ENCODE data around the gene KCNMB4. TPM values are rescaled to one million over a fixed set of nuclear protein-coding genes. Genes with fewer than 3 reads are reported as not detected.
A peak's percentile ranks its signal among the peaks of the same experiment; 100 is the strongest.

The KCNMB4 gene
- total and polyA plus RNA-seq, 3 experiments from 2014 or later, result 0.31 to 0.70 (median 0.46) TPM

GRCh38 chr12:70449753-70450341 lies 83.8 kb downstream of the KCNMB4 start:
- Mint-ChIP-seq H3K4me3 (no peak overlapping the region), H3K36me3 (no peaks in the 10 kb centered on the region), H3K4me1 (no peaks in the 10 kb centered on the region), H3K9me3 (peaks cover 3 to 27% (median 16%) of the 10 kb centered on the region in 5 donors), H3K27me3 (peaks cover 3 to 5% of the 10 kb centered on the region in 2 donors), H3K27ac (no peak overlapping the region)
- POLR2A ChIA-PET, result no interaction called here
- Histone ChIP-seq H3K27me3 (ENCODE audit: insufficient read depth, low read length, poor library complexity, severe bottlenecking) (no peaks in the 10 kb centered on the region), H3K4me3 (ENCODE audit: low read length) (no peak overlapping the region), H3K4me1 (ENCODE audit: insufficient read depth, low read length) (no peaks in the 10 kb centered on the region), H3K9me3 (ENCODE audit: low read length) (peaks cover 5% of the 10 kb centered on the region), H3K27ac (ENCODE audit: low read depth, low read length) (no peak overlapping the region), H3K36me3 (ENCODE audit: insufficient read depth, low read length) (no peaks in the 10 kb centered on the region)
- CTCF ChIA-PET, result no interaction called here
- no peak for DNase-seq

DNA sequence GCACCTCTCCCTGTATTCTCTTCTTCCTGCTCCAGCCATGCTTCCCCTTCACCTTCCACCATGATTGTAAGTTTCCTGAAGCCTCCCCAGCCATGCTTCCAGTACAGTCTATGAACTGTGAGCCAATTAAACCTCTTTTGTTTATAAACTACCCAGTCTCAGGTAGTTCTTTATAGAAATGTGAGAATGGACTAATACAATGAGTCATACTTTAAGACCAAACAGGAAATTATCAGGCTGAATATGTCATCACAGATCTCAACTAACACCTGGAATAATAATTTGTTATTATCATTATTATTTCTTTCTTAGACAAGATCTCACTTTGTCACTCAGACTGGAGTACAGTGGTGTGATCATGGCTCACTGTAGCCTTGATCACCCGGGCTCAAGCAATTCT lies 85.4 kb downstream of the KCNMB4 start:
- no peak overlapping the region for H3K27ac Mint-ChIP-seq
- H3K27me3 Mint-ChIP-seq, result peaks cover 5 to 20% of the 10 kb centered on the region in 2 donors
- no peaks in the 10 kb centered on the region for H3K4me1 Mint-ChIP-seq
- no peak overlapping the region for H3K4me3 Mint-ChIP-seq
- Histone ChIP-seq H3K27ac (ENCODE audit: low read depth, low read length) (no peak overlapping the region), H3K27me3 (ENCODE audit: insufficient read depth, low read length, poor library complexity, severe bottlenecking) (no peaks in the 10 kb centered on the region), H3K4me1 (ENCODE audit: insufficient read depth, low read length) (no peaks in the 10 kb centered on the region), H3K4me3 (ENCODE audit: low read length) (no peak overlapping the region), H3K9me3 (ENCODE audit: low read length) (peaks cover 5% of the 10 kb centered on the region), H3K36me3 (ENCODE audit: insufficient read depth, low read length) (no peaks in the 10 kb centered on the region)
- POLR2A ChIA-PET, result no interaction called here
- H3K36me3 Mint-ChIP-seq, result no peaks in the 10 kb centered on the region
- no peak for DNase-seq
- CTCF ChIA-PET, result no interaction called here
- peaks cover 6 to 34% (median 21%) of the 10 kb centered on the region in 5 donors for H3K9me3 Mint-ChIP-seq

- Histone ChIP-seq H3K9me3 (ENCODE audit: low read length) (no peaks in the 10 kb centered on the region), H3K27ac (ENCODE audit: low read depth, low read length) (no peak overlapping the region), H3K4me1 (ENCODE audit: insufficient read depth, low read length) (no peaks in the 10 kb centered on the region), H3K4me3 (ENCODE audit: low read length) (no peak overlapping the region), H3K27me3 (ENCODE audit: insufficient read depth, low read length, poor library complexity, severe bottlenecking) (no peaks in the 10 kb centered on the region), H3K36me3 (ENCODE audit: insufficient read depth, low read length) (no peaks in the 10 kb centered on the region)
- ChIA-PET POLR2A (no interaction called here), CTCF (no interaction called here)
- Mint-ChIP-seq H3K27ac (no peak overlapping the region), H3K27me3 (peaks cover 12 to 34% of the 10 kb centered on the region in 2 donors), H3K36me3 (peaks cover 0 to 1% (median 0%) of the 10 kb centered on the region in 3 donors), H3K9me3 (peaks cover 2 to 20% (median 15%) of the 10 kb centered on the region in 5 donors), H3K4me1 (no peaks in the 10 kb centered on the region), H3K4me3 (no peak overlapping the region)
- DNase-seq, result no peak
Observed at GRCh38 chr12:70456953-70457352, 90.9 kb downstream of the KCNMB4 start.

GRCh38 chr12:70459786-70460185 lies 93.7 kb downstream of the KCNMB4 start:
- H3K4me1 Mint-ChIP-seq, result no peaks in the 10 kb centered on the region
- H3K9me3 ChIP-seq (ENCODE audit: low read length), result no peaks in the 10 kb centered on the region
- CTCF ChIA-PET, result no interaction called here
- no peak overlapping the region for H3K27ac ChIP-seq (ENCODE audit: low read depth, low read length)
- no peak overlapping the region for H3K4me3 Mint-ChIP-seq
- H3K4me1 ChIP-seq (ENCODE audit: insufficient read depth, low read length), result no peaks in the 10 kb centered on the region
- H3K36me3 Mint-ChIP-seq, result peaks cover 0 to 1% (median 0%) of the 10 kb centered on the region in 3 donors
- H3K4me3 ChIP-seq (ENCODE audit: low read length), result no peak overlapping the region
- peak overlapping the region in 1 of 8 donors; percentile 86 for H3K27ac Mint-ChIP-seq
- no peaks in the 10 kb centered on the region for H3K27me3 ChIP-seq (ENCODE audit: insufficient read depth, low read length, poor library complexity, severe bottlenecking)
- peaks cover 12 to 28% of the 10 kb centered on the region in 2 donors for H3K27me3 Mint-ChIP-seq
- H3K9me3 Mint-ChIP-seq, result peaks cover 0 to 26% (median 14%) of the 10 kb centered on the region in 5 donors
- no peaks in the 10 kb centered on the region for H3K36me3 ChIP-seq (ENCODE audit: insufficient read depth, low read length)
- POLR2A ChIA-PET, result no interaction called here
- DNase-seq, result no peak

DNA sequence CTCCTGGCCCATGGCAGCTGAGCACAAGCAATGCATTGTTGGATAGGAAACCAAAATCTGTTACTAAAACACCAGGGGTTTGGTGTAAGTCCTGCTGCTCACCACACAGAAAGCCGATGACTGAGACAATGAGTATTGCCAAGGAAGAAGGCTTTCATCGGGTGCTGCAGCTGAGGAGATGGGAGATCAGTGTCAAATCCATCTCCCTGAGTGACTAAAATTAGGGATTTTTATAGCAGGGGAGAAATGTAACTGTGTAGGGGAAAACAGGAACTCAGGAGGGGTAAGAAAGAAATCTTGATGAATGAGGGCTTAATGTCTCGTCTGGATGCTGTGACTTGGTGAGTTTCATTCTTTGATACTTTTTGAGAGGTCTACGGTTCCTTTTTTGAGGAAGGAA lies 97.9 kb downstream of the KCNMB4 start:
- ChIA-PET CTCF (no interaction called here), POLR2A (no interaction called here)
- peaks cover 0 to 1% (median 0%) of the 10 kb centered on the region in 3 donors for H3K36me3 Mint-ChIP-seq
- no peaks in the 10 kb centered on the region for H3K4me1 Mint-ChIP-seq
- DNase-seq, result no peak
- Histone ChIP-seq H3K27ac (ENCODE audit: low read depth, low read length) (no peak overlapping the region), H3K9me3 (ENCODE audit: low read length) (no peaks in the 10 kb centered on the region), H3K27me3 (ENCODE audit: insufficient read depth, low read length, poor library complexity, severe bottlenecking) (no peaks in the 10 kb centered on the region), H3K4me3 (ENCODE audit: low read length) (no peak overlapping the region), H3K4me1 (ENCODE audit: insufficient read depth, low read length) (no peaks in the 10 kb centered on the region), H3K36me3 (ENCODE audit: insufficient read depth, low read length) (no peaks in the 10 kb centered on the region)
- H3K27ac Mint-ChIP-seq, result no peak overlapping the region
- peaks cover 8 to 11% of the 10 kb centered on the region in 2 donors for H3K27me3 Mint-ChIP-seq
- peaks cover 0 to 23% (median 7%) of the 10 kb centered on the region in 5 donors for H3K9me3 Mint-ChIP-seq
- H3K4me3 Mint-ChIP-seq, result no peak overlapping the region

DNA sequence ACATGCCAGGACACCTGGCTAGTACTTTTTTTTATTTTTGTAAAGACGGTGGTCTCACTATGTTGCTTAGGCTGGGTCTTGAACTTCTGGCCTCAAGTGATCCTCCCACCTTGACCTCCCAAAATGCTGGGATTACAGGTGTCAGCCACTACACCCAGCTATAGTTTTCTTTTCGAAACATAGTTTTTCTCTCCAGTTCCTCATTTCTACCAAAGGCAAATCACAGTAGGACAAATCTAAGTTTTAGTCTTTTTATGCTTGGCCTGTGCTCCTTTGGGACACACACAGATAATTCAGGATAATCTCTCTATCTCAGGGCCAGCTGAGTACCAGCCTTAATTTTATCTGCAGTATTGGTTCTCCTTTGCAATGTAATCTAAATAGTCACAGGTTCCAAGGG lies 100.7 kb downstream of the KCNMB4 start:
- H3K36me3 ChIP-seq (ENCODE audit: insufficient read depth, low read length), result no peaks in the 10 kb centered on the region
- ChIA-PET POLR2A (no interaction called here), CTCF (no interaction called here)
- DNase-seq, result no peak
- H3K4me1 Mint-ChIP-seq, result no peaks in the 10 kb centered on the region
- no peak overlapping the region for H3K27ac Mint-ChIP-seq
- peaks cover 0 to 8% (median 4%) of the 10 kb centered on the region in 5 donors for H3K9me3 Mint-ChIP-seq
- H3K36me3 Mint-ChIP-seq, result no peaks in the 10 kb centered on the region
- H3K27me3 Mint-ChIP-seq, result peaks cover 7 to 8% of the 10 kb centered on the region in 2 donors
- H3K4me1 ChIP-seq (ENCODE audit: insufficient read depth, low read length), result no peaks in the 10 kb centered on the region
- H3K4me3 ChIP-seq (ENCODE audit: low read length), result no peak overlapping the region
- no peaks in the 10 kb centered on the region for H3K9me3 ChIP-seq (ENCODE audit: low read length)
- H3K4me3 Mint-ChIP-seq, result no peak overlapping the region
- H3K27ac ChIP-seq (ENCODE audit: low read depth, low read length), result no peak overlapping the region
- H3K27me3 ChIP-seq (ENCODE audit: insufficient read depth, low read length, poor library complexity, severe bottlenecking), result no peaks in the 10 kb centered on the region

DNA sequence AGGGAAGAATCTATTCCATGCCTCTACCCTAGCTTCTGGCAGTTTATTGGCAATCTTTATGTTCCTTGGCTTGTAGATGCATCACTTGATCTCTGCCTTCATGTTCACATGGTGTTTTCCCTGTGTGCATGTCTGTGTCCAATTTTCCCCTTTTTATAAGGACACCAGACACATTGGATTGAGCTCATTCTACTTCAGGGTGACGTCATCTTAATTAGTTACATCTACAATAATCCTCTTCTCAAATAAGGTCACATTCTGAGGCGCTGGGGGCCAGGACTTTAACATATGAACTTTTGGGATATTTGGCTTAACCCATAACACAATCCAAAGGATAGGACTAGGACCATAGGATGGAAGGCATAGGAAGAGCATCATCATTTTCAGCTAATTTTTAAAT lies 101.4 kb downstream of the KCNMB4 start:
- peaks cover 7 to 8% of the 10 kb centered on the region in 2 donors for H3K27me3 Mint-ChIP-seq
- no peak overlapping the region for H3K27ac ChIP-seq (ENCODE audit: low read depth, low read length)
- no peak overlapping the region for H3K4me3 Mint-ChIP-seq
- no peak for DNase-seq
- H3K36me3 Mint-ChIP-seq, result no peaks in the 10 kb centered on the region
- H3K4me1 ChIP-seq (ENCODE audit: insufficient read depth, low read length), result no peaks in the 10 kb centered on the region
- no peaks in the 10 kb centered on the region for H3K27me3 ChIP-seq (ENCODE audit: insufficient read depth, low read length, poor library complexity, severe bottlenecking)
- POLR2A ChIA-PET, result no interaction called here
- H3K9me3 Mint-ChIP-seq, result peaks cover 0 to 8% (median 4%) of the 10 kb centered on the region in 5 donors
- H3K9me3 ChIP-seq (ENCODE audit: low read length), result no peaks in the 10 kb centered on the region
- H3K4me3 ChIP-seq (ENCODE audit: low read length), result no peak overlapping the region
- H3K4me1 Mint-ChIP-seq, result no peaks in the 10 kb centered on the region
- H3K36me3 ChIP-seq (ENCODE audit: insufficient read depth, low read length), result no peaks in the 10 kb centered on the region
- no peak overlapping the region for H3K27ac Mint-ChIP-seq
- CTCF ChIA-PET, result no interaction called here

- Histone ChIP-seq H3K9me3 (ENCODE audit: low read length) (no peaks in the 10 kb centered on the region), H3K4me1 (ENCODE audit: insufficient read depth, low read length) (no peaks in the 10 kb centered on the region), H3K27ac (ENCODE audit: low read depth, low read length) (no peak overlapping the region), H3K36me3 (ENCODE audit: insufficient read depth, low read length) (no peaks in the 10 kb centered on the region), H3K27me3 (ENCODE audit: insufficient read depth, low read length, poor library complexity, severe bottlenecking) (no peaks in the 10 kb centered on the region), H3K4me3 (ENCODE audit: low read length) (no peak overlapping the region)
- Mint-ChIP-seq H3K27me3 (peaks cover 7 to 11% of the 10 kb centered on the region in 2 donors), H3K4me1 (no peaks in the 10 kb centered on the region), H3K27ac (no peak overlapping the region), H3K9me3 (peaks cover 0 to 8% (median 4%) of the 10 kb centered on the region in 5 donors), H3K36me3 (no peaks in the 10 kb centered on the region), H3K4me3 (no peak overlapping the region)
- DNase-seq, result no peak
- CTCF ChIA-PET, result no interaction called here
- POLR2A ChIA-PET, result no interaction called here
Observed at GRCh38 chr12:70467918-70468733, 102.0 kb downstream of the KCNMB4 start.

Data from CD8-positive, alpha-beta memory T cell (primary cell).